ENCODE results near the gene COMMD10. TPM values are rescaled to one million over a fixed set of nuclear protein-coding genes. Genes with fewer than 3 reads are reported as not detected.

The COMMD10 gene
- total RNA-seq, 1 experiment from 2014 or later: 75.0 TPM

DNA sequence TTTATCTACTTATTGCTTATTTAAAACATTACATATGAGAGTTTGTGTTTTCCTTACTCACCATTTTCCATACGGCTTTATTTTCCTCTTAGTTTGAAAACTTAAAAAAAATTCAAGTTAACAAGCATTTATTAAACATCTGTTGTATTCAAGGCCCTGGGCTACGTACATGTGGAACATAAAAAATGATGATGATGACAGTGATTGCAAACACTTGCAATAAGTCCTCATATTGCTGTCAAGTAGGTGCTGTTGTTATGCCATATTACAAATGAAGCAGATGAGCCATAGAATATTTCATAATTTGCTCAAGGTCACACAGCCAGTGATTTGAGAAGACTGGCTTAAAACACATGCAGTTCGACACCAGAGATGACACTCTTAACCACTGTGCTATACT, 180.6 kb downstream of the COMMD10 start:
- no peak for DNase-seq (ENCODE audit: low read depth, low spot score)
- in situ Hi-C loops (cut with HindIII; ENCODE audit: low pct_unique_long_range_greater_than_20kb, low sequenced_read_pairs): no loop called here

DNA sequence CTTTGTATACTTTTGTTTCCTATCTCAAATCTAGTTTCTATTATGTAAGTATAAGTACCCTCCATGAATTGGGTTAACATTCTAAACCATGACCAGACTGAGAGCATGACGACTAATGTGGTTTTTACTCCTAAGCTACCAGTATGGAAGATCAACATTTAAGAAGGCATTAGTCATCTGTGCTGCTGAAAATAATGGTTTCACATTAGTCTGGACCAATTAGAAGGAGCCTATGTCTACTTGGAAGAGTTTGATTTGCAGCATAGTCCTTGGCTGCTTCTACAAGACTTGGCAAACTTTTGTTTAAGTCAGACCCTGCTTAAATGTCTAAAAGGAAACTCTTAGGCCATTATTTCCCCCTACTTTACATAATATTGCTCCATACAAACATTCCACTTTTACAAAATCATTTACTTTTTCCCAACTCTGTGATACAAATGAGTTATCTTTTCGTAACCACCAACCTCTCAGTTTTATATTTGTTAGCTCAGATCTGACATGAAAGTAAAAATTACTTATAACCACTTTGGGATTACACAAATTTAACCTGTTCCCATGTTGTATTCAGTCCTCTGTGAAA, 186.7 kb downstream of the COMMD10 start:
- DNase-seq (ENCODE audit: low read depth, low spot score): no peak

DNA sequence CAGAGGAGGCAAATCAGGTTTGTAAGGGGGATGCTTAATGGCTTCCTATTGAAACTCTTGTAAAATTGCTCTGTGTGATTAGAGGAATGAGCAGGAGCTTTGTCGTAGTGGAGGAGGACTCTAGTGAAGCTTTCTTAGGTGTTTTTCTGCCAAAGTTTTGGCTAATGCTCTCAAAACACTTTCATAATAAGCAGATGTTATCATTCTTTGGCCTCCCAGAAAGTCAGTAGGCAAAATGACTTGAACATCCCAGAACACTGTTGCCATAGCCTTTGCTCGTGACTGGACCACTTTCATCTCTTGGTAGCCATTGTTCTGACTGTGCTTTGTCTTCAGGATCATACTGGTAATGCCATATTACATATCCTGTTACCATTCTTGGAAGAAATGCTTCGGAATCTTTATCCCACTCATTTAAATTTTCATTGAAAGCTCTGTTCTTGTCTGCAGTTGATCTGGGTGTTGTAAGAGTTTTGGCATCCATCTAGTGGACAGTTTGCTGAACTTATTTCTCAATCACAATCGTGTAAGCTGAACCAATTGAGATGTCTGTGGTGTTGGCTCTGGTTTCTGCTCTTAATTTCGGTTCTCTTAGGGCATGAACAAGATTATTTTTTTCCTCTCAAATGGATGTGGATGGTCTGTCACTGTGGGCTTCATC, 187.6 kb downstream of the COMMD10 start:
- peak; percentile 20 for DNase-seq (ENCODE audit: low read depth, low spot score)
- in situ Hi-C loops (cut with HindIII; ENCODE audit: low pct_unique_long_range_greater_than_20kb, low sequenced_read_pairs): no loop called here

More for the DNA sequence above, 186.7 kb downstream of the COMMD10 start:
- in situ Hi-C loops (cut with HindIII; ENCODE audit: low pct_unique_long_range_greater_than_20kb, low sequenced_read_pairs): no loop called here

DNA sequence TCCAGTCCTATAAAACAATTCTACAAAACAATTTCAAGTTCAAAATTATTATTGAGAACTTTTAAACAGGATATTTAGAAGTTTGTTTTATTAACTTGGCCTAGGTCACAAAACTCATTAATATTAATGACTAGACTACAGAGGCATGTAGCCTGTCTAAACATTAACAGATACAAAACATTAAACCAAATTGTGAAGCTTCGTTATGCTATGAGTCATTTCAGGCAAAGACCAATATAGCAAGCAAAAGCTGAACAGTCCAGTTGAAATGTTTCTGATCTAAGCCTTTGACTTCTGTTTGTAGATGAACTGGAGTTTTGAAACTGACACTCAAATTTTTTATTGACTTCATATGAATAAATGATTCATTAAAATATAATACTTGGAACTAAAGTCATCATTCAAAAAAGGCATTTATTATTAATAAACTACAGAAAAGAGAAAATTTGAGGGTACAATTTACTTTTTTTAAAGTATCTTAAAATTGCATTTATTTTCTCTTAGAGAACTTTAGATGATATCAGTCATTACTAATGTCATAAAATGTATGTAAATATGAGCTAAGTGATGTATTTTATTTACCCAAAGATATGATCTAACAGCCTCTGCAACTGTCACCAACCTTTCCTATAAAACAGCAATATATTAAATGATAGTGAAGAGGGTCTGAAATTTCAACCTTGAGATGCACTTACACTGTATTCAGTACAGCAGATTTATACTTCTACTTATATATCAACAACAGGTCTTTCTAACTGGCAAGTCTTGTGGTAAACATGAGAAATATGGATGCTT, 188.8 kb downstream of the COMMD10 start:
- no peak for DNase-seq (ENCODE audit: low read depth, low spot score)
- in situ Hi-C loops (cut with HindIII; ENCODE audit: low pct_unique_long_range_greater_than_20kb, low sequenced_read_pairs): no loop called here

DNA sequence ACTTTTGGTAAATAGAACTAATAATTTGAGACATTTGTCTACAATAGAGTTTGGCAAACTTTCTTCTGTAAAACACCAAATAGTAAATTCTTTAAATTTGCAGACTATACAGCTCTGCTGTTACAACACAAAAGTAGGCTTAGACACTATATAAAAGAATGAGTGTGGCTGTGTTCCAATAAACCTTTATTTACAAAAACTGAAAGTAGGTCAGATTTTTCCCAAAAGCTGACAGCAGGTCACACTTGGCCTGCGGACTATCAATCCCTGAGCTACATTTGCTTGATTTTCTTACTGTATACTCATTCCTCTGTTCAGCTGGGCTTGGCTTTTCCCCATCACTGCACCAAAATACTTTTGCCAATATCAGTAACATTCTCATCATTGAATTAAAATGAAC, 189.4 kb downstream of the COMMD10 start:
- in situ Hi-C loops (cut with HindIII; ENCODE audit: low pct_unique_long_range_greater_than_20kb, low sequenced_read_pairs): no loop called here
- DNase-seq (ENCODE audit: low read depth, low spot score): no peak

DNA sequence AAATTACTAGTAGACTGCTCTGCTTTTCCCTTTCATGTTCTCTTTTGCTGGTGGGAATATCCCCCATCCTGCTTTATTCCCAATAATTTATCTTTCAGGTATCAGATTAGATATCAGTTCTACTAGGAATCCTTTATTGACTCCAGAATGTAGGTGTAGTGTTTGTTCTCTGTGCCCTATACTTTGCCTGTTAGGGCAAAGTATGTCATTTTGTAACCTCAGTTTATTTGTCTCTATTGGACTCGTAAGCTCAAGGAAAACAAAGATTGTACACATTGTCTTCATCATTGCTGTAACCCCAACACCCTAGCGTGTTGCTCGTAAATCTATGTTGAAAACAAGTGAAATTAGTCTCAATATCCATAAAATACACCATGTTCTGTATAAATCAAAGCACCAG, 190.5 kb downstream of the COMMD10 start:
- DNase-seq (ENCODE audit: low read depth, low spot score): no peak
- in situ Hi-C loops (cut with HindIII; ENCODE audit: low pct_unique_long_range_greater_than_20kb, low sequenced_read_pairs): no loop called here

DNA sequence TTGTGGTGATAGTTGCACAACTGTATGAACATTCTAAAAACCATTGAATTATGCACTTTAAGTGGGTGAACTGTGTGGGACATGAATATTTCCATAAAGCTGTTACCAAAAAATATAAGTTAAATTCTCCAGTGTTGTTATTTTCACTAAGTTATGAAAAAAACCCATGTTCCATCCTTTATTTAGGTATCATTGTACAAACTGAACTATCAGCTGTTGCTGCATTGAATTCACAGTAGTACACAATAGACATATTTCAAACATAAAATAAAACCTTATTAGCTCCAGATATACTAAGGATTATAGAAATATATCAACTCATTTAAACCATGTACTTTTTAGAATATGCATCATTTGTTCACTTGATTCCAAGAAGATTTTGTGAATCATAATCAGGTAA, 192.1 kb downstream of the COMMD10 start:
- no peak for DNase-seq (ENCODE audit: low read depth, low spot score)
- in situ Hi-C loops (cut with HindIII; ENCODE audit: low pct_unique_long_range_greater_than_20kb, low sequenced_read_pairs): no loop called here

DNA sequence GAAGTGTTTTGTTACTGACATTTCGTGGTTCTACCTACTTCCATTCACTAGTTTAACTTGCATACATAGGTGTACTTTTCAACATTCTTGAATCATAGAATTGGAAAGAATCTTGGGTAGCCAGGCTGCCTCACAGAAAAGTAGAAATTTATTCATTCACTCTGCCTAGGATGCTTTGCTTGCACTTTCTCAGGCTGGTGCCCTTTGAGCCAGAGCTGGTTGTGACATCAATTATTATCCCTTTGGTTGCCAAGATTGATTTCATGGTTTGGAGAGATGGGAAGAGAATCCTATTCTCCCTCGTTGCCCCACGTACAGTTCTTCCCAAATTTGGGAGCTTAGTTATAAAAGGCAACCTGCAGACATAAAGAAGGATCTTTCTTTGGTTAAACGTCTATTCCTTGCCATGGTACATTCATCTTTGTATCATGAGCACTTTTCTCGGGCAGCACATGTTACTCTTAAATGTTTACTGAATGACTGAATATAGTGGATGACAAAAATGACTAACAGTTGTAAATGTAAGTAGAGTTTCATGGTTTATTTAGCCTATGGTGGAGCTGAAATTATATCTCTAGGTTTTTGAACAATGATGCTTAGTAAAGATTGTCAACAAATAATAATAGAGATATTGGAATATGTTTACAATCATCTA, 195.5 kb downstream of the COMMD10 start:
- in situ Hi-C loops (cut with HindIII; ENCODE audit: low pct_unique_long_range_greater_than_20kb, low sequenced_read_pairs): no loop called here
- DNase-seq (ENCODE audit: low read depth, low spot score): no peak

DNA sequence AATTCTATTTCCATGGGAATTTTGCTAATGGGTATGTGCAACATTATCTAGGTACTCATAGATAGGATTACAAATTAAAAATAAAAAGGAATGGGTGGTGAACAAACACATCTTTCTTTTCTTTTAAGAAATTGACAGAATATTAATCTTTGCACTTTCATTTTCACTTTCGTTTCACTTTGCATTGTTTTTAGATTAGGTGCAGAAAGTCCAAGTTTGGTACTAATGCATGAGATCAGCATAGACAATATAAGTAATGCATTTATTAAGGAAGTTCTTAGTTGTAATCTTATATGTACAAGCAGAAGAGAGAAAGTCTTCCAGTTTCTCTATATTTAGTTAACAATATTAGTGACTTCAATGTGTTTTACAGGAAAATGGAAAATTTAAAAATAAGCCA, 196.5 kb downstream of the COMMD10 start:
- in situ Hi-C loops (cut with HindIII; ENCODE audit: low pct_unique_long_range_greater_than_20kb, low sequenced_read_pairs): no loop called here
- no peak for DNase-seq (ENCODE audit: low read depth, low spot score)

DNA sequence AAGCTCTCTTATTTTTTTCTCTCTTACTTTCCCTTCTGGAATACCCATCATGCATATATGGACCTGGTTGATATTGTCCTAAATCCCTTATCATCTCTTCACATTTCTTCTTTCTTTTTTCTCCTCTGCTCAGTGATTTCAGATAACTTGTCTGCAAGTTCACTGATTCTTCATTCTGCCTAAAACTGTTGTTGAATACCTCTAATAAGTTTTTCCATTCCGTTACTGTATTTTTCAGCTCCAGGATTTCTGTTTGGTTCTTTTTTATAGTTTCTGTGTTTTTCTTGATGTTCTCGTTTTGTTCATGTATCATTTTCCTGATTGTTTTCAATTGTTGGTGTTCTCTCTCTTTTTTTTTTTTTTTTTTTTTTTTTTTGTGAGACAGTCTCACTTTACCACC, 203.7 kb downstream of the COMMD10 start:
- no peak for DNase-seq (ENCODE audit: low read depth, low spot score)
- in situ Hi-C loops (cut with HindIII; ENCODE audit: low pct_unique_long_range_greater_than_20kb, low sequenced_read_pairs): no loop called here

DNA sequence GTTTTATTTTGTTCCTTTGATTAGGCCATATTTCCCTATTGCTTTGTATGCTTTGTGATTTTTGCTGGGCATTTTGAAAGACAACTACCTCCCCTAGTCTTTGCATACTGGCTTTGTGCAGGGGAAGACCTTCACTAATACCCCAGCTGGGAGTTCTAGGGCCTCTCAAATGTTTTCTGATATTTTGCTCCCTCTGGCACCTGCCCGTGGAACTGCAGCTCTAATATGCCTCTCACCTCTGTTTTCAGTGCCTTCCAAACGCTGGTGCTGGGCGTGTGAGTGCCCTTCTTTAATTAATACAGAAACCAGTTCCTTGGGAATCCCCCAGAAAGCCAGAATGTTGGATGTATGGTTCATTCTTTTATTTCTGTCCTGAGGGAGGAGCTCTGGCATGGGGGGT, 204.5 kb downstream of the COMMD10 start:
- in situ Hi-C loops (cut with HindIII; ENCODE audit: low pct_unique_long_range_greater_than_20kb, low sequenced_read_pairs): no loop called here
- DNase-seq (ENCODE audit: low read depth, low spot score): peak; percentile 11

DNA sequence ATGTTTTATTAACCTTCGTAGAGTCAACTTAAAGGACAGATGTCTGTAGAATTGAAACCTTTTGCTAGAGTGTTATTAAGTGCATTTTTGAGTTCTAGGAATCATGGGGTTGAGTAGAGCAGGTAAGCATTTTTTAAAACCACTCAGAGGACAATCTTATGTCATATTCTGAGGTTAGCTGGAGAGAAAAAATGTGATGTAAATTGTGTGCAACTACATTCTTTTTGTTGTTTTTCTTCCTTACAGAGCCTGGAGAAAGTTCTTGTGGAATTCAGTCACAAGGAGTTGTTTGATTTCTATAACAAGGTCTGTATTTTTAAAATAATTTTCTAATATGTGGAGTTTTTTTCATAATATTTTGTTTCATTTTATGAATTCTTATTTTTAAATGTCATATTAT, 206.4 kb downstream of the COMMD10 start:
- DNase-seq (ENCODE audit: low read depth, low spot score): no peak
- in situ Hi-C loops (cut with HindIII; ENCODE audit: low pct_unique_long_range_greater_than_20kb, low sequenced_read_pairs): no loop called here

DNA sequence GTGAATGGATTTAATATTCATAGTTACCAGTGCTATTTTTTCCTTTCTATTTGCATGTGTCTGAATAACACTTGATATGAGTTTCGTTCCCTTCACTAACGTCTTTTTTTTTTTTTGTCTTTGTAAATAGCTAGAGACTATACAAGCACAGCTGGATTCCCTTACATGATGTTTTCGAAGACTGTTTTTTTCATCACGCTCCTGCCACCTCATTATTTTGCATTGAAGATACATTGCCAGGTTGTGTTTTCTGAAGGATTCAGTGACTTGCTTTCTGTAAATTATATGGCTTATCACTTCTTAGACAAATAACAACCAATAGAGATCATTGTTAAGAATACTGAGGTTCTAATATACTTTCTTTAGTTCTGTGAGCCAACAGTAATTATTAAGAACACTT, 207.5 kb downstream of the COMMD10 start:
- DNase-seq (ENCODE audit: low read depth, low spot score): no peak
- in situ Hi-C loops (cut with HindIII; ENCODE audit: low pct_unique_long_range_greater_than_20kb, low sequenced_read_pairs): no loop called here

DNA sequence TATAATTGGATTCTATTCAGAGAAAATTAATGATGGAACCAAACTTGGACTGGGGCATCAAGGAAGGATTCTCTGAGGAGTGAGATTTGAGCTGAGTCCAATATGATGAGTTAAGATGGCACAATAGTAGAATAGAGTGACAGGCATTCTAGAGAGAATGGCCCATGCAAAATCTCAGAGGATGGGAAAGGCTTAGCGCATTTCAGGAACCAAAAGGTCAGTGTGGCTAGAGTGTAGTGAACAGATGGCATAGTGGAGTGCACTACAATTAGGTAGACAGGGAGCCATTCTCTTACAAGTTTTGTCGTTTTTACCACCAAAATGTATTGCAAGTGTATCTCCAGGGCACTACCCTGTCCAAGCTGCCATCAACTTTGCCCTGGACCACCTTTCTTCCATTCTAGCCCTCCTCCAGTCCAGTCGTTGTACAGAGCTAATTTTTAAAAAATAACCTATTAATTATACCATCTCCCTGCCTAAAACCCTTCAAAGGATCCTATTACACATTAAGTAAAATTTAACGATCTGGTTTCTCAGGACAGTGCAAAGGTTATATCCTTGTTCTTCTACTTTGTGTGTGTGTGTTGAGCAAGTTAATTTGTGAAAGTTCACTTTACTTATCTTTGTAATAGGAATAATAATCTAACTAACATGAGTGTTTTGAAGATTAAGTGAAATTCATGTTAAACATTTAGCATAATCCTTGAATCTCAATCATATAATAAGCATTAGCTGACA, 211.7 kb downstream of the COMMD10 start:
- DNase-seq (ENCODE audit: low read depth, low spot score): no peak
- in situ Hi-C loops (cut with HindIII; ENCODE audit: low pct_unique_long_range_greater_than_20kb, low sequenced_read_pairs): loop anchor here (5.0 kb wide), 1 partner anchor 51 kb away; no protein-coding TSS in a partner anchor

DNA sequence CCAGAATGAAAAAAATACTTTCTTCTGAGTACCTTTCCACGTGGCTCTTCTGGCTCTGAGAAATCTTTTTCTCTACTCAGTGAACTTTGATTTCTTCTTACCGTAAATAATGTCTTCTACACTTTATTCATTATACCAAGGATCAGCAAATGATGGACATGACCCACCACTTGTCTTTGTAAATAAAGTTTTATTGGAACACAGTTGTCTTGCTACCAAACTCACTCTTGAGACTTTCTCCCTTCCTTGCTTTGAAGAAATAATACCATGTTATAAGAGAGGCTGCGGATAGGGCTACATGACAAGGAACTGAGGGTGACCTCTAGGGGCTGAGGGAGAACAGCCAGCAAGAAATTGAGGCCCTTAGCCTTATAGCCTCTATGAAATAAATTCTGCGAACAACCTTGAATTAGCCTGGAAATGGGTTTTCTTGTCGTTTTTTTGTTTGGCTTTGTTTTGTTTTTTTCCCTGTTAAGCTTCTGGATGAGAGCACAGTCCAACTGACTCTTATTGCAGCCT, 212.5 kb downstream of the COMMD10 start:
- in situ Hi-C loops (cut with HindIII; ENCODE audit: low pct_unique_long_range_greater_than_20kb, low sequenced_read_pairs): loop anchor here (5.0 kb wide), 1 partner anchor 50 kb away; no protein-coding TSS in a partner anchor
- no peak for DNase-seq (ENCODE audit: low read depth, low spot score)

DNA sequence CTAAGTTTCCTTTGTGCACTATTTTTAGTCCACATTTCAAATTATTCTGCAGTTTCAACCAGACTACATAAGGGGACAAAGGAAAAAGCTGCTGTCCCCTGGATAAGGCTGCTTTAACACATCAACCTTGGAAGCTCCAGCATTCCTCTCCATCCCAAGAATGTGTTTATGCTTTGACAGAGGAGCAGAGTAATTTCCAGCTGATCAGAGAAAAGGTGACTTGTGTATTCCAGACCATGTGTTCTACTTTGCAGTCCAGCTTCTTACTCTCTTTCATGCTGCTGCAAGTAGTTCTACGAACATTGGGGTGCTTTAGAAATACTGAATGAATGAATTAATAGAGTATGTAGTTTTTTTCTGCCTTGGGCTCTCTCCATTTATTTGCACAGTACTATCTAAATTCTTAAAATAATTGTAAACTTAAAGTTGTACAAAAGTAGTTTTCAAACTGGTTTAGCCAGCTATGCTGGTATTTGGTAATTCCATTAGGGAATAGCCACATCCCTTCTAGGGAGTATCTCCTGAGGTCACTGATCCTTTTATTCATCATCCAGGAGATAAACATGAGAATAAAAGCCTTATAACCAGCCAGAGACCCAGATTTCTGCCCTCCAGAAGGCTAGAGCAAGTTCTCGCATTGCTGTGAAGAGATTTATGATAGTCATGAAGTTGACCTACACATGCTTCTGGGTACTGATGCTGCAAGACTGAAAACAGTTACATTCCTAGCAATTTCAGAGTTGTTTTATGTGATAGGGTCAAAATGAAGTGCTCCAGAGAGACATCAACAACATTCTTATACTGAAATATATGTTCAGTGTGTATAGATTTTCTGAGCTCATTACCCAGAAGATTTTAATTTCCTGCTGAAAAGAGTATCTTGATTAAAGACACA, 215.2 kb downstream of the COMMD10 start:
- in situ Hi-C loops (cut with HindIII; ENCODE audit: low pct_unique_long_range_greater_than_20kb, low sequenced_read_pairs): loop anchor here (5.0 kb wide), 1 partner anchor 47 kb away; no protein-coding TSS in a partner anchor
- DNase-seq (ENCODE audit: low read depth, low spot score): no peak

DNA sequence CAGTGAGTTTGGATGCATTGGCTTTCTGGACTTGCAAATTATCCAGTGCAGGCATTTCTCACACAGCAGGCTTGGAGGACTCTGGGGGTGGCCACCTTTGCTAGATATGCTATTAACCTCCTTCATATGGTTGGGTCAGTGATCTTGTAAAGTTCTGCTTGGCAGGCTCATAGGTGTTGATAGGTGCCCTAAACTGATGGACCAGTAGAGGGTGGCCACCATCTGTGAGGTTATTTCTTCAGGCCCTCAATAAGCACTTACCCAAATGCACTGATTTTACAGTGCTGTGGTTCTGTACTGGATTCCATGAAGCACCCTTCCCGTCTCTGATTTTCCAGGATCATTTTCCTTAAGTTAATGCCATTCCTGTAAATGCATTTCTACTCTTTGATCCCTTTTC, 216.3 kb downstream of the COMMD10 start:
- no peak for DNase-seq (ENCODE audit: low read depth, low spot score)
- in situ Hi-C loops (cut with HindIII; ENCODE audit: low pct_unique_long_range_greater_than_20kb, low sequenced_read_pairs): no loop called here
